AG09309 (cell line): ENCODE measurements around the gene CNN2.

Source experiments
- DNase-seq: peaks from one replicate; pipeline ENCODE4 v3.0.0-alpha.2; 2010; ENCODE audit warnings: low read depth
- H3K4me3 ChIP-seq: 2 replicates; pipeline ENCODE4 v1.5.1; 2011; ENCODE audit warnings: mild to moderate bottlenecking, low read depth, low read length, moderate library complexity; ENCODE audit not compliant: control insufficient read depth
- CTCF ChIP-seq: IDR thresholded peaks from 2 replicates; pipeline ENCODE4 v1.5.1; 2011; ENCODE audit warnings: mild to moderate bottlenecking, low read depth, low read length, inconsistent platforms; ENCODE audit not compliant: insufficient read depth, control insufficient read depth; ENCODE audit errors: missing control alignments

CNN2 gene

GRCh38 chr19:1073956-1074517 lies 47.6 kb downstream of the CNN2 start:
- no peak for TF ChIP-seq CTCF
- H3K4me3 ChIP-seq = no peak overlapping the region
- no peak for DNase-seq

- TF ChIP-seq CTCF = no peak
- no peak for DNase-seq
- H3K4me3 ChIP-seq = no peak overlapping the region
These were observed 48.3 kb downstream of the CNN2 start for GRCh38 chr19:1074544-1075283.

- no peak for TF ChIP-seq CTCF
- H3K4me3 ChIP-seq = no peak overlapping the region
- no peak for DNase-seq
These were observed 49.6 kb downstream of the CNN2 start for GRCh38 chr19:1076046-1076386.

GRCh38 chr19:1076951-1077350 lies 50.5 kb downstream of the CNN2 start:
- H3K4me3 ChIP-seq = no peak overlapping the region
- TF ChIP-seq CTCF = no peak
- DNase-seq = no peak

- H3K4me3 ChIP-seq = no peak overlapping the region
- no peak for DNase-seq
- no peak for TF ChIP-seq CTCF
These were observed 53.2 kb downstream of the CNN2 start for GRCh38 chr19:1079566-1080111.

- H3K4me3 ChIP-seq = no peak overlapping the region
- DNase-seq = no peak
- TF ChIP-seq CTCF = no peak
These were observed 54.2 kb downstream of the CNN2 start for GRCh38 chr19:1080360-1081161.
